Kidney (tissue), 14 donors: ENCODE results near the gene ATP11A. TPM values are rescaled to one million over a fixed set of nuclear protein-coding genes. Genes with fewer than 3 reads are reported as not detected.
A peak's percentile ranks its signal among the peaks of the same experiment; 100 is the strongest.
"Not testable (repeated sequence)": the region's sequence is repeated elsewhere in the genome, so short reads cannot be mapped to it uniquely, and the experiment has no call there.

Experiments
- DNase-seq, 5 donors: peaks; one replicate each; pipeline ENCODE4 v3.0.0-alpha.2; 2013 to 2020
- FAIRE-seq: peaks from 2 replicates; lab custom pipeline; 2012; peaks lifted over from hg19 to GRCh38; lab: Jason Lieb, UNC
- H3K27ac ChIP-seq, 2 donors: one replicate each; pipeline ENCODE4 v1.7.0; 2013; ENCODE audit warnings: low read depth in 2 of 2, low read length in 2 of 2, inconsistent platforms in 1 of 2
- H3K27me3 ChIP-seq: one replicate; pipeline ENCODE4 v1.7.1; 2013; ENCODE audit warnings: low read length, inconsistent platforms; ENCODE audit not compliant: control insufficient read depth, insufficient read depth
- H3K36me3 ChIP-seq, 3 donors: one replicate each; pipeline versions ENCODE4 v1.7.0 to v1.7.1; 2013; ENCODE audit warnings: low read length in 3 of 3, control low read depth in 1 of 3, inconsistent platforms in 1 of 3; ENCODE audit not compliant: insufficient read depth in 3 of 3, control insufficient read depth in 2 of 3
- H3K4me1 ChIP-seq, 3 donors: one replicate each; pipeline versions ENCODE4 v1.7.0 to v1.7.1; 2013; ENCODE audit warnings: low read length in 3 of 3, inconsistent platforms in 1 of 3, low read depth in 1 of 3; ENCODE audit not compliant: control insufficient read depth in 2 of 3, insufficient read depth in 2 of 3
- H3K4me3 ChIP-seq, 3 donors: one replicate each; pipeline versions ENCODE4 v1.7.0 to v1.8.1; 2013; ENCODE audit warnings: low read length in 3 of 3, control low read depth in 1 of 3, inconsistent platforms in 1 of 3
- H3K9ac ChIP-seq, 3 donors: one replicate each; pipeline versions ENCODE4 v1.7.0 to v1.7.1; 2013; ENCODE audit warnings: low read length in 3 of 3, control low read depth in 1 of 3, inconsistent platforms in 1 of 3
- H3K9me3 ChIP-seq, 3 donors: one replicate each; pipeline versions ENCODE4 v1.7.0 to v1.7.1; 2013; ENCODE audit warnings: low read length in 3 of 3, control low read depth in 1 of 3, inconsistent platforms in 1 of 3; ENCODE audit not compliant: control insufficient read depth in 2 of 3, insufficient read depth in 1 of 3
- CTCF ChIP-seq: IDR thresholded peaks from 3 replicates; pipeline ENCODE4 v1.5.1; 2012; ENCODE audit warnings: mild to moderate bottlenecking, moderate library complexity, borderline replicate concordance; ENCODE audit not compliant: insufficient read depth; ENCODE audit errors: extremely low read depth
- intact Hi-C: fragments of 100-400 bp; cut with DNase I; formaldehyde crosslinking; loops from one replicate; pipeline ENCODE4 v1.11.1; 2022
- polyA plus RNA-seq: library from polyadenylated mRNA; stranded (reverse); fragments of 350-450 nt; fragmentation: Illumina TruSeq; extraction: RNeasy Lipid Tissue Mini Kit (QIAGEN cat#74804); gene quantifications from one replicate; pipeline ENCODE4 v1.2.3, GENCODE V29; 2014; ENCODE audit warnings: low read depth, low replicate concordance; ENCODE audit not compliant: insufficient read depth
- total RNA-seq: library from RNA; stranded (reverse); fragmentation: NEBNext Ultra II Directional; extraction: Animal tissue kit (Norgen Biotek cat#: 25700); gene quantifications from one replicate; pipeline ENCODE4 v1.2.1, GENCODE V29; 2021
- donor health status: control.
- donor health status: control.
- donor health status: control.
- donor health status: control.
- donor health status: control.
- donor health status: DM: yes; HTN: yes; CAD: no.
- donor health status: Normal renal cell carcinoma (clear cell type).

The ATP11A gene
- total and polyA plus RNA-seq, 2 donors from 2014 or later = 4.9 to 212 TPM

DNA sequence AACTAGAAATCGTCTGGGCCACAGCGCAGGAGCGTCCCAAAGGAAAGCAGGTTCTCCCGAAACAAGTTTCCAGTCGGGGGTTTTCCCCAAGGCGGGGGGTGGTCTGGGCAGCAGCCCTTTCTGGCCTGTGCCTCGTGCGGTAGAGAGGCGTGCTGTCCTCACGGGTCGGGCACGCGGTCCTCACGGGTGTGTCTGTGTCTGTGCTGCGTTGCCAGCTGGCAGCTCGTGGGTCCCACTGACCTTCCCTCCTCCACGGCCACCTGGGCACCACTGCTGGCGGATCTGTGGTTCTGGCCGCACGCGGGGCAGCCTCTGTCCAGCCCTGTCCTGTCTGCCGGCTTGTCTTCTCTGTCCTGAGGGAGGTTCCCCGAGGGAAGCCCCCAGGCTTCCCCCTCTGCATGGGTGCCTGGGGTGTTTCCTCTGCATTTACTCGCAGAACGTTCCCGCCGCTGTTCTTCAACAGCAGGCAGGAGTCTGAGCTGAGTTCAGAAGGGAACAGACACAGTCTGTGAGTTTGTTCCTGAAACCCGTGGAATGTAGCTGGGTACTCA, 181.0 kb downstream of the ATP11A start:
- Histone ChIP-seq H3K9ac (no peak overlapping the region), H3K9me3 (no peaks in the 10 kb centered on the region), H3K36me3 (peaks cover 0 to 20% (median 6%) of the 10 kb centered on the region in 3 donors), H3K4me1 (no peaks in the 10 kb centered on the region), H3K27ac (no peak overlapping the region), H3K4me3 (no peak overlapping the region), H3K27me3 (no peaks in the 10 kb centered on the region)
- FAIRE-seq (no peak), DNase-seq (peak in 1 of 5 donors; percentile 75)
- intact Hi-C loops = loop anchor here (10.0 kb wide), 1 partner anchor 236 kb away; no protein-coding TSS in a partner anchor
- no peak for TF ChIP-seq CTCF

DNA sequence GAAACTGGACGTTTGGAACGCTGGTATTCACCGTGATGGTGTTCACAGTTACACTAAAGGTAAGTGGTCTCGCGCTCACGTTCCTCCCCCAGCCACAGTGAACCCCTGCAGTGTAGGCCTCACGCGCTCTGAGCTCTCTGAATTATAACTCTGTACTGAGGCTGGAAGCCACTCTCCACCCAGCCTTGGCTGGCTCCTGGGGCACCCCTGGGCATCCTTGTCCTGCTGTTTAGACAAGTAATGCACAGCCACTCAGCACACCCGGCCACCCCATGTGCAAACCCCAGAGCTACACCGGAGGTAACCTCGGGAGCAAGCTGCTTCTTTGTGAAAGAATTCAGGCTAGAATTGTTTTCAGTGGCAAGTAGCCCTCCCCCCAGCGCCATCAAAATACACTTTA, 181.9 kb downstream of the ATP11A start:
- Histone ChIP-seq H3K4me3 (no peak overlapping the region), H3K27ac (no peak overlapping the region), H3K9me3 (no peaks in the 10 kb centered on the region), H3K36me3 (peaks cover 0 to 23% (median 7%) of the 10 kb centered on the region in 3 donors), H3K4me1 (no peaks in the 10 kb centered on the region), H3K27me3 (no peaks in the 10 kb centered on the region), H3K9ac (no peak overlapping the region)
- intact Hi-C loops = loop anchor here (10.0 kb wide), 1 partner anchor 237 kb away; no protein-coding TSS in a partner anchor
- FAIRE-seq (no peak), DNase-seq (peak in 1 of 5 donors; percentile 44)
- no peak for TF ChIP-seq CTCF

- peaks cover 0 to 23% (median 7%) of the 10 kb centered on the region in 3 donors for H3K36me3 ChIP-seq
- not testable (repeated sequence) for H3K9ac ChIP-seq, H3K27me3 ChIP-seq, H3K9me3 ChIP-seq, H3K4me3 ChIP-seq, H3K27ac ChIP-seq, FAIRE-seq, H3K4me1 ChIP-seq
- intact Hi-C loops = loop anchor here (10.0 kb wide), 1 partner anchor 238 kb away; no protein-coding TSS in a partner anchor
- DNase-seq = peak in 1 of 5 donors; percentile 21
Measured at GRCh38 chr13:112872657-112873631, 183.1 kb downstream of the ATP11A start.
